ENCODE data around the gene SIRPA.

The SIRPA gene

GRCh38 chr20:1870792-1871550 is 24.2 kb upstream of the SIRPA start:
- DNase-seq: no peak

GRCh38 chr20:1871807-1872458 is 23.3 kb upstream of the SIRPA start:
- no peak for DNase-seq

- DNase-seq: no peak
Measured at GRCh38 chr20:1872459-1873097, 22.6 kb upstream of the SIRPA start.

GRCh38 chr20:1874450-1875182 is 20.6 kb upstream of the SIRPA start:
- DNase-seq: no peak

GRCh38 chr20:1875183-1875554 is 20.0 kb upstream of the SIRPA start:
- DNase-seq: no peak

GRCh38 chr20:1875762-1876161 is 19.4 kb upstream of the SIRPA start:
- DNase-seq: no peak

GRCh38 chr20:1876217-1876921 is 18.8 kb upstream of the SIRPA start:
- DNase-seq: no peak

GRCh38 chr20:1876975-1877608 is 18.1 kb upstream of the SIRPA start:
- DNase-seq: no peak

GRCh38 chr20:1877609-1878200 is 17.5 kb upstream of the SIRPA start:
- no peak for DNase-seq

GRCh38 chr20:1879369-1879768 is 15.8 kb upstream of the SIRPA start:
- DNase-seq: no peak

- DNase-seq: no peak
Measured at GRCh38 chr20:1879934-1880333, 15.3 kb upstream of the SIRPA start.

- no peak for DNase-seq
Measured at GRCh38 chr20:1880529-1881239, 14.5 kb upstream of the SIRPA start.

GRCh38 chr20:1881240-1881835 is 13.9 kb upstream of the SIRPA start:
- DNase-seq: no peak

GRCh38 chr20:1882026-1882425 is 13.2 kb upstream of the SIRPA start:
- DNase-seq: no peak

- DNase-seq: no peak
Measured at GRCh38 chr20:1883986-1884385, 11.2 kb upstream of the SIRPA start.

- no peak for DNase-seq
Measured at GRCh38 chr20:1885254-1885653, 10.0 kb upstream of the SIRPA start.

- DNase-seq: no peak
Measured at GRCh38 chr20:1885940-1886693, 9.1 kb upstream of the SIRPA start.

GRCh38 chr20:1887321-1887720 is 7.9 kb upstream of the SIRPA start:
- no peak for DNase-seq

- no peak for DNase-seq
Measured at GRCh38 chr20:1887756-1888155, 7.5 kb upstream of the SIRPA start.

Data from fibroblast of upper back skin (primary cell).